NCI-H146 treated with DMSO at 0.1 percent for 48 hours (cell line): ENCODE results near the gene SNX10.

Source experiments
- DNase-seq: peaks from one replicate; lab custom pipeline; 2025; ENCODE audit not compliant: unreplicated experiment; lab: John Stamatoyannopoulos, UW

Gene SNX10

DNA sequence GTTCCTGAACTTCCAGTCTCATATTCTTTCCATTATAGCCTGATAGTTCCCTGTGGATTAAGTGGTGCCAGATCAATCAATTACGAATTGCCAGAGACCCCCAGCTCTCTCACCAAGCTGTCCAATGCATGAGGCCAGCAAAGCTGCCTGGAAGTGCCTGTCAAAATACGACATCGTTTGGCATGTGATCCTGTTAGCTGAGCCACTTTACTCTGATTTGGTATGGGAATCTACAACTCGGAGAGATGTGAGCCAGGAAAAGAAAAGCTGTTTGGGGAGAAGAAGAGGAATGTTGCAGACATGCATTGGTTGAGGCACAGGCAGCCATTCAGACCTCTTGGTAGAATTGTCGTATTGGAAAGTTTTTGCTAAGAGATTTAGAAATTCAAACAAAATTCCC, 3.9 kb downstream of the SNX10 start:
- no peak for DNase-seq

DNA sequence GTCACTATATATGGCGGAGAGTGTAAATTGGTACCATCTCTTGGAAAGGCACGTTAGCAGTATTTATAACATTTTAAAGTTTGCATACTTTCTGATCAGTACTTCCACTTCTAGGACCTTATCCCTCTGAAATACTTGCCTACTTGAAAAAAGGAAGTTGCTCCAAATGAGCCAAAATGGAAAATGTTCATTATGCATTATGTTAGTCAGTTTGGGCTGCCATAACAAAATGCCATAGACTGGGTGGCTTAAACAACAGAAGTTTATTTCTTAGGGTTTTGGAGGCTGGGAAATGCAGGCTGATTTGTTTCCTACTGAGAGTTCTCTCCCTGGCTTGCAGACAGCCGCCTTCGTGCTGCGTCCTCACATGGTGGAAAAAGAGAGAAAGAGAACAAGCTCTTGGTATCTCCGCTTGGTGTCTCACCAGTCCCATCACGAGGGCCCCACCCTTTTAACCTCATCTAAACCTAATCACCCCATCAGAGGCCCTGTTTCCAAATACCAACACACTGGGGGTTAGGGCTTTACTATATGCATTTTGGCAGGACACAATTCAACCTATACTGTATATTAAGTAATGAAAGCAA, 6.9 kb downstream of the SNX10 start:
- DNase-seq, result no peak

GRCh38 chr7:26305090-26305868, 13.6 kb downstream of the SNX10 start:
- DNase-seq, result no peak

- no peak for DNase-seq
Observed at GRCh38 chr7:26305869-26306665, 14.4 kb downstream of the SNX10 start.

DNA sequence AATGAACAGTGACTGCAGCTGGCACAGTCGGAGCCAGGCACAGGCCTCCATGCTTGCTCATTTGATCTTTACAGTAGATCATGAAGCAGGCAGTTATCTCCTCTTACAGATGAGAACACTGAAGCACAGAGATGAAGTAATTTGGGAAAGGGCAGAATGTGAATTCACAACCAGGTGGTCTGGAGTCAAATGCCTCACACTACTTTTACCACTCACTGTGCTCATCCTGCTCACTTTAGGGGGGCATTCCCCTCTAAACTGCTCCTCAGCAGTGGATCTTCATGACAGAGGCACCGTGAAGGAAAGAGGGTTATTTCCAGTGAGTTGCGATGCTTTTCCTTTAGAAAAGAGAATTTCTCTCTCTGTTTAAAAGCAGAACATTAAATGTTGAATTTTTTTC, 15.1 kb downstream of the SNX10 start:
- DNase-seq, result no peak

DNA sequence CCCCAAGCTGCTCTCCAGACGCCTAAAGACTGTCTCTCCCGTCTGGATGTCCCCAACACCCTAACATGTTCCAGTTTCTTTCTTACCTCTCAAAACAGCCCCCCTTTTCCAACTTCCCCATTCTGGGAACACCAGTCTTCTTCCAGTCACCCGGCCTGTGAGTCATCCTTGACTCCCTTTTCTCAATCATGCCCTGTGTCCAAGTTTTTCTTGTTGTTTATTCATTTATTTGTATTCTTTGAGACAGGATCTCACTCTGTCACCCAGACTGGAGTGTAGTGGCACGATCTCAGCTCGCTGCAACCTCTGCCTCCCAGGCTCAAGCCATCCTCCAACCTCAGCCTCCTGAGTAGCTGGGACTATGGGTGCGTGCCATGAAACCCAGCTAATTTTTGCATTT, 15.6 kb downstream of the SNX10 start:
- no peak for DNase-seq

DNA sequence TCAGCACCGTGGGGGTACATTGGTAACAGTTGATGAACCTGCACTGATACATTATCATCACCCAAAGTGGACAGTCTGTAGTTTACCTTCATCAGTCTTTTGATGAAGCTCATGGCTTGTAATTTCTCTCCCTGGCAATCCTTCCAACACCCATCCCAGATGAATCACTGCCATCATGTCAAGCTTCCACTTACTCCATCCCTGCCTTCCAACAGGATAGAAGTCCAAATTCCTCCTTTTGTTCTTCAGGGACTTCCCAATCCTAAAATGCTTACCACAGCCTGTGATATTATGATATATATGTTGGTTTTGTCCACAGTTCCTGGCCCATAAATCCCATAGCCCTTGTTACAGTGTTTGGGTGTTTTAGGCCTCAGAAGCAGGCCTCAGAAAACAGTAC, 16.1 kb downstream of the SNX10 start:
- no peak for DNase-seq

DNA sequence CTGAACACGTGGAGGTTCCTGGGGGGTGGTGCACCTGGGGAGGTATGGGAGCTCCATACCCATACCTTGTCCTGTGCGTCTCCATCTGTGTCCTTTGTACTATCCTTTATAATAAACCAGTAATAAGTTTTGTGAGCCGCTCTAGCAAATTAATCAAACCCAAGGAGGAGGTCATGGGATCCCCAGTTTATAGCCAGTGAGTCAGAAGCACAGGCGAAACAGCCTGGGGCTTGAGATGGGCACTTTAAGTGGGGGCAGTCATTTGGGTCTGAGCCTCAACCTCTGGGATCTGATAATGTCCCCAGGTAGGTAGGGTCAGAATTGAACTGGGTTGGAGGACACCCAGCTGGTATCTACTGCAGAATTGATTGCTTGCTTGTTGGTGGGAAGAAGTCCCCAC, 16.9 kb downstream of the SNX10 start:
- no peak for DNase-seq

GRCh38 chr7:26309089-26309488, 17.4 kb downstream of the SNX10 start:
- no peak for DNase-seq

- DNase-seq, result no peak
Observed at GRCh38 chr7:26311798-26312197, 20.1 kb downstream of the SNX10 start.

DNA sequence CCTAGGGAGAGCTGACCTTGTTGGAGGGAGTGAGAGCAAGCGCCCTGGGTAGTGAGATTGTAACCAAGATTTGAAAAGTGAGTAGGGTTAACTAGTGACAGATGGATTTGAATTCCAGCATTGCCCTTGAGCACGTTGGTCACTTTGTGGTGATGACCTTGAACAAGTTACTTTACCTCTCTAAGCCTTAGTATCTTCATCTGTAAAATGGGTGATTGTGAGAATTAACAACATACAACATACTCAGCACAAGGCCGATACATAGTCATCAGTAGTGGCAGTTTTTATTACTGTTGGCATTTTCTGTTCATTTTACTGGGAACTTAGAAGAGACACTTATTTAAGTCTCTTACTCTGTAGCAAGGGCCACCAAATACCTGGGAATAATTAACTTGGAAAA, 25.5 kb downstream of the SNX10 start:
- DNase-seq, result no peak

- DNase-seq, result no peak
Observed at GRCh38 chr7:26318921-26319320, 27.3 kb downstream of the SNX10 start.

DNA sequence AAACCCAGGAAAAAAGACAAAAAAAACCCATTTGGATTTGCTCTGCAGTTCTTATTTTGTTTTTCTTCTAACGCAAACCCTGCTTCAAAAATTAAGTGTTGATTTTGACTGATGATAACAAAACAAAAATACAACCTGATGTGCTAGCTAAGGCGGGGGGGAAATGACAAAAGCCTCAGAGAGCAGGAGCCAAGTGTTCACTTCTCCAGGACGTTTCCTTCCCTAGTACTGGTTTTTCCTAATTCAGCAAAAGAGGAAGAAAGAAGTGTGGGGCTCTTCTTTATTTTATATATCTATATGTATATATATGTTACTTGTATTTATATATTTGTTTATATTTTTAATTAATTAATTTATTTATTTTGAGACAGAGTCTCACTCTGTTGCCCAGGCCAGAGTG, 28.0 kb downstream of the SNX10 start:
- no peak for DNase-seq

- no peak for DNase-seq
Observed at GRCh38 chr7:26320878-26321277, 29.2 kb downstream of the SNX10 start.

- no peak for DNase-seq
Observed at GRCh38 chr7:26321435-26321834, 29.8 kb downstream of the SNX10 start.

DNA sequence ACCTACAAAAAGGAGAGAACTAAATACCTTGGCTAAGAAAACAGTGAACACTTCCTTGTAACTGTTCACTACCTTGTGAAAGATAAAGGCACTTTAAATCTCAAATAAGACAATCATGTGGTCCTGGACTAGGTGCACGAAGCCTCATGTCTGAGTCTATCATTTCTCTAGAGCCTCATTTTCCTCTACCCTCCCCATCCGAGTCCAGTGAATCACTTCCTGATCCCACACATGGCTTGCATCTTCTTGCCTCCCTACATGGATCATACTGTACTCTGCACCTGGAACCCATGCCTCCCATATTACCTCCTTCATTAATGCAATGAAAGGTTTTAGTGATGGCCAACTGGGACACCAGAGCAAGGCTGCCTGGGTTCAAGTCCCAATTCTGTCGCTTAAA, 34.5 kb downstream of the SNX10 start:
- DNase-seq, result no peak

GRCh38 chr7:26328498-26329390, 37.1 kb downstream of the SNX10 start:
- DNase-seq, result no peak

DNA sequence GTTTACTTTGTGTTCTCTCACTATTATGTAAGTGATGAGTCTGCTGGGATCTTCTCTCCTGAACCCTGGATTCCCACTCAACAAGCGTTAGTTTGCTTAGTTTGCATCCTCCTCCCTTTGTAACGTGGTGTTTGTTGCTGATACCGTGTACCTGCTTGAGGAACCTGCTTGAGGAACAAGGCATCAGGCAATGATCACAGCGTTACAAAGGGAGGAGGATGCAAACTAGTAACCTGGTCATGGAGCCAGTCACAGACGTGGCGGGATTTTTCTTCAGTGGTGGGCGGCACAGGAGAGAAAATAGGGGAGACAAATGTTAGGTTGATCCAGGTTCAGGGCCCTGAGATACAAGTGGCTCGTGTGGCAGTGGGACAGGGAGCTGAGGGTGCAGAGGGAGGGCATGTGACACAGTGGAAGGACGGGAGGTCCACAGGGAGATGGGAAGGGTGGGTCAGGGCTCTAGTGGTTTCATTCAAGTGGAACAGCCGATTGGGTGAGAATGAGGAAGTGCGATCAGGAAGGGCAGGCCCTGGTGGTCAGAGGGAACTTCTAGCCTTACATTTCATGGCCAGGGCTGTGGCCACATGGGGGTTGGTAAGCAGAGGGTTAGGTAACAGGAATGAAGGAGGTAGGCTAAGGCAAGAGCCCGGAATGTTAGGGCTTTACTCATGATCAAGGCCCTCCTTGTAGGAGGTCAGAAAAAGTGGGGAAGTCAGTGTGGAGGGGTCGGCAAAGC, 38.0 kb downstream of the SNX10 start:
- no peak for DNase-seq

DNA sequence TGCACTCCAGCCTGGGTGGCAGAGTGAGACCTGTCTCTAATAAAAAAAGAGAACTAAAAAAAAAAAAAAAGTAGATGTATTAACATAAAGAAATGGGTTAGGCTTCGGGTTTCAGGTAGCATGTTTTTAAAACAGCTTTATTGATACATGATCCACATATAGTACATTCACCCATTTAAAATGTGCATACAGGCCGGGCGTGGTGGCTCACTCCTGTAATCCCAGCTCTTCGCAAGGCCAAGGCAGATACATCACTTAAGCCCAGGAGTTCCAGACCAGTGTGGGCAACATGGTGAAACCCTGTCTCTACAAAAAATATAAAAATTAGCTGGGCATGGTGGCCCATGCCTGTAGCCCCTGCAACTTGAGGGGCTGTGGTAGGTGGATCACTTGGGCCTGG, 39.5 kb downstream of the SNX10 start:
- no peak for DNase-seq

DNA sequence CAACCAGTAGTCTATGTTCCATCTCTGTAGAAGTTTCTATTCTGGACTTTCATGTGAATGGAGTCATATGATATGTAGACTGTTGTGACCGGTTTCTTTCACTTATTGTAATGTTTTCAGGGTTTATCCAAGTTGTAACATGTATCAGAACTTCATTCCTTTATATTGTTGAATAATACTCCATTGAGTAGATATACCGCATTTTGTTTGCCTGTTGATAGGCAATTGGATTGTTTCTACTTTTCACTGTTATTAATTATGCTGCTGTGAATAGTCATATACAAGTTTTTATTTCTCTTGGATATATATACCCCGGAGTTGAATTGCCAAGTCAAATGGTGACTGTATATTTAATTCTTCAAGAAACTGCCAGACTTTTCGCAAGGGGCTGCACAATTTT, 40.1 kb downstream of the SNX10 start:
- DNase-seq, result no peak

- DNase-seq, result no peak
Observed at GRCh38 chr7:26332698-26333097, 41.0 kb downstream of the SNX10 start.
